Adrenal gland (tissue), 12 donors: ENCODE results near the gene HOXB1. TPM values are rescaled to one million over a fixed set of nuclear protein-coding genes. Genes with fewer than 3 reads are reported as not detected.

Experiments used
- DNase-seq, 7 donors: peaks; one replicate each; pipeline ENCODE4 v3.0.0-alpha.2; 2019 to 2020
- H3K27ac ChIP-seq, 5 donors: fragments of 200-600 bp; sonication (generic) in 4 of 5; 1 replicate in 3 of 5; 2 replicates in 2 of 5; pipeline versions ENCODE4 v1.5.1 to v1.8.0; 2016 to 2020; ENCODE audit warnings: mild to moderate bottlenecking in 1 of 5
- H3K27me3 ChIP-seq: fragments of 200-600 bp; 2 replicates; pipeline ENCODE4 v1.8.0; 2021
- H3K36me3 ChIP-seq, 2 donors: fragments of 200-600 bp; replicated peaks in 1 of 2; 1 replicate in 1 of 2; 2 replicates in 1 of 2; pipeline versions ENCODE4 v1.5.1 to v1.8.0; 2018 to 2022
- H3K4me1 ChIP-seq, 2 donors: fragments of 200-600 bp; replicated peaks in 1 of 2; 1 replicate in 1 of 2; 2 replicates in 1 of 2; pipeline versions ENCODE4 v1.5.1 to v1.8.0; 2018 to 2021
- H3K4me3 ChIP-seq, 4 donors: fragments of 200-600 bp; sonication (generic) in 3 of 4; one replicate each; pipeline ENCODE4 v1.5.1; 2016 to 2018
- H3K9me3 ChIP-seq, 3 donors: fragments of 200-600 bp; sonication (generic) in 1 of 3; replicated peaks in 1 of 3; 1 replicate in 2 of 3; 2 replicates in 1 of 3; pipeline versions ENCODE4 v1.5.1 to v1.8.0; 2016 to 2021
- CTCF ChIP-seq, 6 experiments: fragments of 450-650 bp in 4 of 6; fragments of 200-600 bp in 2 of 6; sonication (generic) in 1 of 6; IDR thresholded peaks; 1 replicate in 5 of 6; 2 replicates in 1 of 6; pipeline versions ENCODE4 v1.5.1 to v1.8.0; 2016 to 2021; ENCODE audit warnings: antibody characterized with exemption in 6 of 6, mild to moderate bottlenecking in 2 of 6, moderate library complexity in 1 of 6
- POLR2A ChIP-seq, 2 donors: fragments of 450-650 bp; IDR thresholded peaks; one replicate each; pipeline ENCODE4 v1.6.1; 2017; ENCODE audit warnings: antibody characterized with exemption in 2 of 2, mild to moderate bottlenecking in 2 of 2, moderate library complexity in 1 of 2
- WGBS, 4 donors: extraction: QIAGEN DNeasy Blood & Tissue Kit in 2 of 4; methylation state at CpG; one replicate each; pipeline versions ENCODE4 v1.1.5 to v1.1.7; 2013 to 2017; 5-methylcytosine and 5-hydroxymethylcytosine counted together
- intact Hi-C, 2 donors: fragments of 100-400 bp; cut with DNase I; formaldehyde crosslinking; loops; one replicate each; pipeline versions ENCODE4 v1.14.1 to v1.15.0; 2022 to 2023
- polyA plus RNA-seq, 3 donors: library from polyadenylated mRNA; stranded (reverse); fragments of 200-250 nt in 2 of 3; fragments of 350-450 nt in 1 of 3; fragmentation: Illumina TruSeq in 1 of 3; extraction: RNeasy Lipid Tissue Mini Kit (QIAGEN cat#74804) in 1 of 3; gene quantifications; one replicate each; pipeline ENCODE4 v1.2.3, GENCODE V29; 2013 to 2014
- total RNA-seq, 9 donors: library from RNA; depleted of rRNA in 4 of 9; stranded (reverse); fragments of >200 nt in 4 of 9; fragments of 120-200 nt in 1 of 9; fragmentation: NEBNext Ultra II Directional in 1 of 9; extraction: Animal tissue kit (Norgen Biotek cat#: 25700) in 1 of 9; gene quantifications; one replicate each; pipeline versions ENCODE4 v1.1.0 to v1.2.4, GENCODE V29; 2013 to 2023
- donor health status: healthy with polysubstance abuse.
- donor health status: Bipolar disorder and iron deficiency.
- donor health status: DM: yes; HTN: yes; CAD: no.
- donor health status: DM: no; HTN: no; CAD: no.
- donor health status: DM: no; HTN: no; CAD: no.
- donor health status: DM: yes; HTN: yes; CAD: no.

Gene HOXB1
- total and polyA plus RNA-seq, 12 donors: not detected

- H3K36me3 ChIP-seq: no peaks in the 10 kb centered on the region
- no peaks in the 10 kb centered on the region for H3K27me3 ChIP-seq
- H3K27ac ChIP-seq: peak overlapping the region in 2 of 5 donors; percentile 44 to 74
- H3K9me3 ChIP-seq: no peaks in the 10 kb centered on the region
- DNase-seq: no peak
- 62 to 79% (median 72%) methylated on average over 7 to 10 of the region's 10 CpGs for WGBS, 4 donors
- peaks cover 0 to 30% of the 10 kb centered on the region in 2 donors for H3K4me1 ChIP-seq
- intact Hi-C loops: no loop called here
- H3K4me3 ChIP-seq: peak overlapping the region in 1 of 4 donors; percentile 52
- TF ChIP-seq CTCF (IDR thresholded peaks at IDR 0.05) (no peak), POLR2A (IDR thresholded peaks at IDR 0.05) (no peak)
These were observed 33.0 kb upstream of the HOXB1 start for GRCh38 chr17:48563867-48564187.

- WGBS, 4 donors: 88 to 92% (median 91%) methylated on average over 6 of the region's 6 CpGs
- intact Hi-C loops: no loop called here
- H3K4me3 ChIP-seq: peak overlapping the region in 1 of 4 donors; percentile 52
These were observed 32.6 kb upstream of the HOXB1 start for GRCh38 chr17:48563385-48563838.

DNA sequence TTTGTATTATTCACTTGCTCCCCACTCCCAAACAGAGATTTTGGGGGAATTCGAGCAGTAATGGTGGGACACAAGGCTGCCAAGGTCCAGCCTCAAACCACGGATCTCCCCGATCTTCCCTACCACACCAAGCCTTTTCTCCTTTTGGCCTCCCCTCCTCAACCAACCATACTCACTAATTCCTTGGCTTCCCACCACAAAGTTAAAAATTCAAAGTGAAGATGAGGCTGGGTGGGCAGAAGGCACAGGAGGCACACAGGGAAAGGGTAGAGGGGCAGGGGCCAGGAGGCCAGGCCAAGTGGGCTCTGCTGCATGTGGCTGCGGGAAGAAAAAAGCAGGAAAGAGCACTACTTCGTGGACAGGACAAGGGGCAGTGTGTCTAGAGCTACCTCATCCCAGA, 32.1 kb upstream of the HOXB1 start:
- TF ChIP-seq POLR2A (IDR thresholded peaks at IDR 0.05) (no peak), CTCF (IDR thresholded peaks at IDR 0.05) (no peak)
- Histone ChIP-seq H3K4me1 (peaks cover 0 to 27% of the 10 kb centered on the region in 2 donors), H3K4me3 (no peak overlapping the region), H3K36me3 (no peaks in the 10 kb centered on the region), H3K9me3 (no peaks in the 10 kb centered on the region), H3K27ac (no peak overlapping the region), H3K27me3 (no peaks in the 10 kb centered on the region)
- no peak for DNase-seq
- intact Hi-C loops: no loop called here
- WGBS, 4 donors: 76 to 82% (median 79%) methylated on average over 5 of the region's 5 CpGs

More at GRCh38 chr17:48563385-48563838, 32.6 kb upstream of the HOXB1 start:
- TF ChIP-seq CTCF (IDR thresholded peaks at IDR 0.05) (no peak), POLR2A (IDR thresholded peaks at IDR 0.05) (no peak)
- Histone ChIP-seq H3K4me1 (peaks cover 0 to 30% of the 10 kb centered on the region in 2 donors), H3K36me3 (no peaks in the 10 kb centered on the region), H3K9me3 (no peaks in the 10 kb centered on the region), H3K27ac (peak overlapping the region in 1 of 5 donors; percentile 49), H3K27me3 (no peaks in the 10 kb centered on the region)
- no peak for DNase-seq

- H3K27me3 ChIP-seq: no peaks in the 10 kb centered on the region
- no peaks in the 10 kb centered on the region for H3K9me3 ChIP-seq
- intact Hi-C loops: no loop called here
- H3K27ac ChIP-seq: no peak overlapping the region
- no peaks in the 10 kb centered on the region for H3K36me3 ChIP-seq
- TF ChIP-seq CTCF (IDR thresholded peaks at IDR 0.05): peak in 1 of 6 experiments; percentile 22
- no peak for TF ChIP-seq POLR2A (IDR thresholded peaks at IDR 0.05)
- DNase-seq: no peak
- H3K4me3 ChIP-seq: no peak overlapping the region
- H3K4me1 ChIP-seq: peaks cover 0 to 25% of the 10 kb centered on the region in 2 donors
- WGBS, 4 donors: 75 to 85% (median 79%) methylated on average over 15 of the region's 15 CpGs
These were observed 31.3 kb upstream of the HOXB1 start for GRCh38 chr17:48561884-48562810.
